Transverse colon (tissue), 4 donors: Measurements from ENCODE around the gene PDGFD.

Experiments used
- EP300 ChIP-seq: sonication (generic); formaldehyde crosslinking; IDR thresholded peaks from one replicate; pipeline ENCODE4 v1.6.1; 2017; ENCODE audit warnings: antibody characterized with exemption, low read depth
- POLR2A ChIP-seq: fragments of 450-650 bp; IDR thresholded peaks from one replicate; pipeline ENCODE4 v1.6.1; 2016; ENCODE audit warnings: antibody characterized with exemption, mild to moderate bottlenecking, moderate library complexity
- POLR2AphosphoS5 ChIP-seq, 3 donors: sonication (generic); formaldehyde crosslinking; IDR thresholded peaks; one replicate each; pipeline ENCODE4 v1.6.1; 2016; ENCODE audit warnings: antibody characterized with exemption in 3 of 3
- TF ChIP-seq, protein P1 (sequence below), 5 experiments: fragments of 200-600 bp in 3 of 5; fragments of 450-650 bp in 2 of 5; sonication (generic) in 3 of 5; IDR thresholded peaks; 1 replicate in 2 of 5; 2 replicates in 3 of 5; pipeline ENCODE4 v1.5.1; 2016 to 2017; ENCODE audit warnings: antibody characterized with exemption in 5 of 5, inconsistent platforms in 3 of 5, mild to moderate bottlenecking in 2 of 5, moderate library complexity in 1 of 5

DNA sequence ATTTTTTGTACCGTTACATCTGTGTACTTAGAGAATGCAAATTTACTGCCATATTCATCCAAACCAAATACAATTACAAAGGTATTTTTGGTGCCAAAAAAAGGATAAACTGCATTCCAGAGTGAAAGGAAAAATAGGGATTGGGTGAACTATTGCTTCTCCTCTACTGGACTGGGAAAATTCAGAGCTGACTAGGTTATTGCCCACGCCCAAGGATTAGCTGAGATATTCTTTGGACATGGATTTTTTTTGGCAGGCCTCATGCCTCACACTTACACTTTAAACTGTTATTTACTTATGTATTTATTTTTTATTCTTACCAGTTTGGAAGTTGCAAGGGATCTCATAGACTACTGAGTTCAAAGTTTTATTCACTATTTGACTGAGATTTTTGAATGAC, 203.8 kb downstream of the PDGFD start:
- TF ChIP-seq, protein P1, sequence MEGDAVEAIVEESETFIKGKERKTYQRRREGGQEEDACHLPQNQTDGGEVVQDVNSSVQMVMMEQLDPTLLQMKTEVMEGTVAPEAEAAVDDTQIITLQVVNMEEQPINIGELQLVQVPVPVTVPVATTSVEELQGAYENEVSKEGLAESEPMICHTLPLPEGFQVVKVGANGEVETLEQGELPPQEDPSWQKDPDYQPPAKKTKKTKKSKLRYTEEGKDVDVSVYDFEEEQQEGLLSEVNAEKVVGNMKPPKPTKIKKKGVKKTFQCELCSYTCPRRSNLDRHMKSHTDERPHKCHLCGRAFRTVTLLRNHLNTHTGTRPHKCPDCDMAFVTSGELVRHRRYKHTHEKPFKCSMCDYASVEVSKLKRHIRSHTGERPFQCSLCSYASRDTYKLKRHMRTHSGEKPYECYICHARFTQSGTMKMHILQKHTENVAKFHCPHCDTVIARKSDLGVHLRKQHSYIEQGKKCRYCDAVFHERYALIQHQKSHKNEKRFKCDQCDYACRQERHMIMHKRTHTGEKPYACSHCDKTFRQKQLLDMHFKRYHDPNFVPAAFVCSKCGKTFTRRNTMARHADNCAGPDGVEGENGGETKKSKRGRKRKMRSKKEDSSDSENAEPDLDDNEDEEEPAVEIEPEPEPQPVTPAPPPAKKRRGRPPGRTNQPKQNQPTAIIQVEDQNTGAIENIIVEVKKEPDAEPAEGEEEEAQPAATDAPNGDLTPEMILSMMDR (IDR thresholded peaks at IDR 0.05) = no peak
- TF ChIP-seq POLR2A (no peak), POLR2AphosphoS5 (IDR thresholded peaks at IDR 0.05) (no peak), EP300 (no peak)
